Tibial nerve (tissue), 3 donors: ENCODE measurements around the gene TRNAU1AP.
"Not testable (repeated sequence)": the region's sequence is repeated elsewhere in the genome, so short reads cannot be mapped to it uniquely, and the experiment has no call there.

Experiments
- EP300 ChIP-seq, 2 donors: sonication (generic); formaldehyde crosslinking; IDR thresholded peaks; one replicate each; pipeline ENCODE4 v1.6.1; 2017; ENCODE audit warnings: antibody characterized with exemption in 2 of 2, mild to moderate bottlenecking in 1 of 2
- POLR2A ChIP-seq, 2 donors: fragments of 450-650 bp; IDR thresholded peaks; one replicate each; pipeline ENCODE4 v1.6.1; 2017; ENCODE audit warnings: antibody characterized with exemption in 2 of 2, mild to moderate bottlenecking in 2 of 2, moderate library complexity in 2 of 2

DNA sequence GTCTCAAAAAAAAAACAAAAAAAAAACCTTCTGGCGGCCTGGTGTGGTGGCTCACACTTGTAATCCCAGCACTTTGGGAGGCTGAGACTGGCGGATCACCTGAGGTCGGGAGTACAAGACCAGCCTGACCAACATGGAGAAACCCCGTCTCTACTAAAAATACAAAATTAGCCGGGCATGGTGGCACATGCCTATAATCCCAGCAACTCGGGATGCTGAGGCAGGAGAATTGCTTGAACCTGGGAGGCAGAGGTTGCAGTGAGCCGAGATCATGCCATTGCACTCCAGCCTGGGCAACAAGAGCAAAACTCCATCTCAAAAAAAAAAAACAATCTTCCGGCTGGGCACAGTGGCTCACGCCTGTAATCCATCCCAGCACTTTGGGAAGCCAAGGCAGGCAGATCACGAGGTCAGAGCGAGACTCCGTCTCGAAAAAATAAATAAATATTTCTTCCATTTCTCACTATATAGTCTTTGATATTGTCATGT lies 38.4 kb upstream of the TRNAU1AP start:
- TF ChIP-seq POLR2A, EP300 (IDR thresholded peaks at IDR 0.05): not testable (repeated sequence)
